ENCODE data around the gene ZNF217. TPM values are rescaled to one million over a fixed set of nuclear protein-coding genes. Genes with fewer than 3 reads are reported as not detected.
"Not testable (repeated sequence)": the region's sequence is repeated elsewhere in the genome, so short reads cannot be mapped to it uniquely, and the experiment has no call there.

Gene ZNF217
- polyA plus RNA-seq, 1 donor from 2014 or later, result 1.9 TPM

GRCh38 chr20:53565254-53565653 is 28.4 kb downstream of the ZNF217 start:
- Histone ChIP-seq H3K4me3 (ENCODE audit: low read length) (no peak overlapping the region), H3K79me2 (replicated peaks; ENCODE audit: insufficient read depth, low read length) (no peaks in the 10 kb centered on the region), H3K9me3 (ENCODE audit: low read length) (no peaks in the 10 kb centered on the region), H3K9me2 (ENCODE audit: insufficient read depth, low read length) (no peaks in the 10 kb centered on the region), H3K4me2 (ENCODE audit: low read length) (no peak overlapping the region), H4K20me1 (ENCODE audit: insufficient read depth) (no peaks in the 10 kb centered on the region), H3F3A (ENCODE audit: insufficient read depth, low read length, poor library complexity, severe bottlenecking) (no peaks in the 10 kb centered on the region), H3K27me3 (ENCODE audit: insufficient read depth, low read depth, low read length) (no peaks in the 10 kb centered on the region), H3K27ac (ENCODE audit: low read length) (no peak overlapping the region), H3K9ac (ENCODE audit: low read length) (no peak overlapping the region), H2AFZ (ENCODE audit: low read depth, low read length) (no peak overlapping the region), H3K36me3 (ENCODE audit: insufficient read depth, low read length) (no peaks in the 10 kb centered on the region)
- TF ChIP-seq SMC3 (conservative IDR thresholded peaks at IDR 0.05; ENCODE audit: poor library complexity) (no peak), REST (IDR thresholded peaks at IDR 0.05; ENCODE audit: borderline replicate concordance) (no peak), TAF1 (IDR thresholded peaks at IDR 0.05; ENCODE audit: low read depth) (no peak), MXI1 (conservative IDR thresholded peaks at IDR 0.05; ENCODE audit: poor library complexity, severe bottlenecking) (no peak), EZH2 (IDR thresholded peaks at IDR 0.05; ENCODE audit: borderline replicate concordance, insufficient read depth, low read length, poor library complexity, severe bottlenecking) (no peak), CTCF (IDR thresholded peaks at IDR 0.05; ENCODE audit: poor library complexity, severe bottlenecking) (no peak), POLR2AphosphoS5 (IDR thresholded peaks at IDR 0.05) (no peak), RAD21 (conservative IDR thresholded peaks at IDR 0.05) (no peak), EP300 (conservative IDR thresholded peaks at IDR 0.05; ENCODE audit: poor library complexity, severe bottlenecking) (no peak)

GRCh38 chr20:53562104-53562764 is 31.4 kb downstream of the ZNF217 start:
- H3K27ac ChIP-seq (ENCODE audit: low read length); H3K27me3 ChIP-seq (ENCODE audit: insufficient read depth, low read depth, low read length); H3K9me2 ChIP-seq (ENCODE audit: insufficient read depth, low read length); H3K9me3 ChIP-seq (ENCODE audit: low read length); H3K79me2 ChIP-seq (replicated peaks; ENCODE audit: insufficient read depth, low read length); H3K36me3 ChIP-seq (ENCODE audit: insufficient read depth, low read length); H2AFZ ChIP-seq (ENCODE audit: low read depth, low read length); H3K9ac ChIP-seq (ENCODE audit: low read length); H3K4me3 ChIP-seq (ENCODE audit: low read length); H3F3A ChIP-seq (ENCODE audit: insufficient read depth, low read length, poor library complexity, severe bottlenecking); H3K4me2 ChIP-seq (ENCODE audit: low read length); H4K20me1 ChIP-seq (ENCODE audit: insufficient read depth): not testable (repeated sequence)

GRCh38 chr20:53561505-53561904 is 32.1 kb downstream of the ZNF217 start:
- H3K4me2 ChIP-seq (ENCODE audit: low read length), result no peak overlapping the region
- no peak for TF ChIP-seq EZH2 (IDR thresholded peaks at IDR 0.05; ENCODE audit: borderline replicate concordance, insufficient read depth, low read length, poor library complexity, severe bottlenecking)
- no peak for TF ChIP-seq POLR2AphosphoS5 (IDR thresholded peaks at IDR 0.05)
- TF ChIP-seq REST (IDR thresholded peaks at IDR 0.05; ENCODE audit: borderline replicate concordance), result no peak
- no peak for TF ChIP-seq EP300 (conservative IDR thresholded peaks at IDR 0.05; ENCODE audit: poor library complexity, severe bottlenecking)
- no peak overlapping the region for H3K4me3 ChIP-seq (ENCODE audit: low read length)
- H2AFZ ChIP-seq (ENCODE audit: low read depth, low read length), result no peak overlapping the region
- H4K20me1 ChIP-seq (ENCODE audit: insufficient read depth), result no peaks in the 10 kb centered on the region
- H3K9me2 ChIP-seq (ENCODE audit: insufficient read depth, low read length), result no peaks in the 10 kb centered on the region
- no peaks in the 10 kb centered on the region for H3K79me2 ChIP-seq (replicated peaks; ENCODE audit: insufficient read depth, low read length)
- no peaks in the 10 kb centered on the region for H3K27me3 ChIP-seq (ENCODE audit: insufficient read depth, low read depth, low read length)
- H3K9me3 ChIP-seq (ENCODE audit: low read length), result no peaks in the 10 kb centered on the region
- no peak overlapping the region for H3K27ac ChIP-seq (ENCODE audit: low read length)
- H3K36me3 ChIP-seq (ENCODE audit: insufficient read depth, low read length), result no peaks in the 10 kb centered on the region
- H3F3A ChIP-seq (ENCODE audit: insufficient read depth, low read length, poor library complexity, severe bottlenecking), result no peaks in the 10 kb centered on the region
- no peak overlapping the region for H3K9ac ChIP-seq (ENCODE audit: low read length)
